ENCODE measurements around the gene MMP15.

The MMP15 gene

DNA sequence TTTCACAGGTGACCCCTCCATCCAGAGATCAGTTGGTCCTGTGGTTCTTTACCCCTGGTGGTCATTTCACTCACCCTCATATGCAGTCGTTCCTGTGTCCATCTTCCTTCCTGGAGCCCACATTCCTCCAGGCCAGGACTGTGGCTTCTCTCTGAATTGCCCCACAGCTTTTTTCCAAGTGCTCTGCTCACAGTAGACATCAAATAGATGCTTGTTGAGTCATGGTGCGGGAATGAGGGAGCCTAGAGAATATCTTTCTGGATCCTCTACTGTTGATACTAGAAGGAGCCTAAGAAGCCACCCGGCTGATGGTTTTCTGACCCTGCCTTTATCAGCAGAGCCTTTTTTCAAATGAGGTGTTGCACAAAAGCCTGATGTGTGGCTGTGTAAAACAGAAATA, 13.9 kb upstream of the MMP15 start:
- Histone ChIP-seq H3K27me3 (ENCODE audit: insufficient read depth, low read length, poor library complexity) (no peaks in the 10 kb centered on the region), H4K20me1 (ENCODE audit: insufficient read depth, low read length) (no peaks in the 10 kb centered on the region; the same call in 1 of the 2 replicates), H3K4me1 (ENCODE audit: insufficient read depth, low read length) (no peaks in the 10 kb centered on the region), H3K9me3 (ENCODE audit: insufficient read depth, low read length, severe bottlenecking) (no peaks in the 10 kb centered on the region), H2AFZ (ENCODE audit: low read depth, low read length) (no peak overlapping the region), H3K36me3 (ENCODE audit: insufficient read depth, low read length) (peaks cover 40% of the 10 kb centered on the region), H3K27ac (ENCODE audit: low read length) (no peak overlapping the region), H3K79me2 (ENCODE audit: insufficient read depth, low read length) (0 out of 2 replicates have a peak, but pooled peaks cover 2% of the 10 kb centered on the region), H3K4me3 (ENCODE audit: low read depth in 1 of 2, low read length in 2 of 2) (no peak overlapping the region), H3K9ac (ENCODE audit: low read depth, low read length) (no peak overlapping the region), H3K4me2 (ENCODE audit: insufficient read depth, low read length) (no peak overlapping the region)
- ATAC-seq (ENCODE audit: insufficient read depth, low read depth) (no peak), DNase-seq (no peak)
- TF ChIP-seq CTCF (IDR thresholded peaks at IDR 0.05; ENCODE audit: borderline replicate concordance, extremely low read depth, low read length, poor library complexity, severe bottlenecking), result peak; percentile 5
- TF ChIP-seq EZH2 (IDR thresholded peaks at IDR 0.05; ENCODE audit: borderline replicate concordance, low read depth, low read length, severe bottlenecking), result no peak

- H3K79me2 ChIP-seq (ENCODE audit: insufficient read depth, low read length), result no peaks in the 10 kb centered on the region
- H3K9me3 ChIP-seq (ENCODE audit: insufficient read depth, low read length, severe bottlenecking), result no peaks in the 10 kb centered on the region
- no peaks in the 10 kb centered on the region for H3K4me1 ChIP-seq (ENCODE audit: insufficient read depth, low read length)
- DNase-seq, result no peak
- H4K20me1 ChIP-seq (ENCODE audit: insufficient read depth, low read length), result no peaks in the 10 kb centered on the region; the same call in 1 of the 2 replicates
- no peak overlapping the region for H3K4me3 ChIP-seq (ENCODE audit: low read depth in 1 of 2, low read length in 2 of 2)
- no peaks in the 10 kb centered on the region for H3K27me3 ChIP-seq (ENCODE audit: insufficient read depth, low read length, poor library complexity)
- TF ChIP-seq CTCF (IDR thresholded peaks at IDR 0.05; ENCODE audit: borderline replicate concordance, extremely low read depth, low read length, poor library complexity, severe bottlenecking), result no peak
- no peak for TF ChIP-seq EZH2 (IDR thresholded peaks at IDR 0.05; ENCODE audit: borderline replicate concordance, low read depth, low read length, severe bottlenecking)
- H3K36me3 ChIP-seq (ENCODE audit: insufficient read depth, low read length), result peaks cover 40% of the 10 kb centered on the region
- H3K27ac ChIP-seq (ENCODE audit: low read length), result no peak overlapping the region
- no peak for ATAC-seq (ENCODE audit: insufficient read depth, low read depth)
- no peak overlapping the region for H3K4me2 ChIP-seq (ENCODE audit: insufficient read depth, low read length)
- H2AFZ ChIP-seq (ENCODE audit: low read depth, low read length), result no peak overlapping the region
- H3K9ac ChIP-seq (ENCODE audit: low read depth, low read length), result no peak overlapping the region
Measured at GRCh38 chr16:58012481-58012880, 13.1 kb upstream of the MMP15 start.

DNA sequence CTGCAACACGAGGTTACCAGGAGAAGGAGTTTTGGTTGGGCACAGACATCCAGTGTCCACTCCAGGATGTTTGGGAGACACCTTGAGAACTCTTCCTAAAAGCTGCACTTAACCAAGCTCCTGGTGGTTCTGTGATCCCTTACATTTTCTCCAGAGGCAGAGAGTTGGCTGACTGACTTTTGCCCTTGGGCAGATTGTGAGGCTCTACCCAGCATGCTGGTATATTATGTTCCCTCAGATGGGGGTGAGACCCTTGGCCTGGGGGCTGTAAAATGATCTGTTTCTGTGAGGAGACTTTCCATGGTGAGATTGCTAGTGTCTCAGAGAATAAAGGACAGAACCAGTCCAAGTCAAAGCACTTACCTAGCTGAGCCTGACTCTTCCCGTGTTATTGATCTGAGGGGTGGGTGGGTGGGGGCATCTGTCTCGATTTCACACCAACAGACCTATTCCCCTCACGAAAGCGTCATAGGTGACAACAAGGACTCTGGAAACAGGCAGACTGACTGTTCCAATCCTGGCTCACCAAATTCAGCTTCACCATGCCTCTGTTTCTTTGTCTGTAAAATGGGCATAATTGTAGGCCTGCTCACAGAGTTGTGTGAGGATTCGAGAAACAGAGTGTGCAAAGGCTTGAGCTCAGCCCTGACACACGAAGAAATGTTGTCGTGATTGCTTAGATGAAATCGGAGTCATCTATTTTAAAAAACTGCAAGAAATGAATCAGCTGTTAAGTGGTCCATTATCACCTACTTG, 12.2 kb upstream of the MMP15 start:
- no peaks in the 10 kb centered on the region for H3K9me3 ChIP-seq (ENCODE audit: insufficient read depth, low read length, severe bottlenecking)
- H3K36me3 ChIP-seq (ENCODE audit: insufficient read depth, low read length), result peaks cover 40% of the 10 kb centered on the region
- ATAC-seq (ENCODE audit: insufficient read depth, low read depth), result no peak
- no peak for TF ChIP-seq CTCF (IDR thresholded peaks at IDR 0.05; ENCODE audit: borderline replicate concordance, extremely low read depth, low read length, poor library complexity, severe bottlenecking)
- no peak for TF ChIP-seq EZH2 (IDR thresholded peaks at IDR 0.05; ENCODE audit: borderline replicate concordance, low read depth, low read length, severe bottlenecking)
- H3K27ac ChIP-seq (ENCODE audit: low read length), result no peak overlapping the region
- no peak overlapping the region for H3K9ac ChIP-seq (ENCODE audit: low read depth, low read length)
- H3K79me2 ChIP-seq (ENCODE audit: insufficient read depth, low read length), result no peaks in the 10 kb centered on the region
- H3K4me2 ChIP-seq (ENCODE audit: insufficient read depth, low read length), result no peak overlapping the region
- H4K20me1 ChIP-seq (ENCODE audit: insufficient read depth, low read length), result no peaks in the 10 kb centered on the region; the same call in 1 of the 2 replicates
- DNase-seq, result no peak
- H3K27me3 ChIP-seq (ENCODE audit: insufficient read depth, low read length, poor library complexity), result no peaks in the 10 kb centered on the region
- H3K4me1 ChIP-seq (ENCODE audit: insufficient read depth, low read length), result no peaks in the 10 kb centered on the region
- no peak overlapping the region for H2AFZ ChIP-seq (ENCODE audit: low read depth, low read length)
- no peak overlapping the region for H3K4me3 ChIP-seq (ENCODE audit: low read depth in 1 of 2, low read length in 2 of 2)

Measured in DND-41 (cell line).